GM19467 (cell line): ENCODE measurements around the gene ABCC8.

ENCODE experiments used
- ATAC-seq: cut with Tn5 transposase; IDR thresholded peaks from one replicate; pipeline ENCODE4 v1.9.1; 2021; ENCODE audit warnings: mild to moderate bottlenecking, moderate library complexity; ENCODE audit not compliant: unreplicated experiment

The ABCC8 gene

DNA sequence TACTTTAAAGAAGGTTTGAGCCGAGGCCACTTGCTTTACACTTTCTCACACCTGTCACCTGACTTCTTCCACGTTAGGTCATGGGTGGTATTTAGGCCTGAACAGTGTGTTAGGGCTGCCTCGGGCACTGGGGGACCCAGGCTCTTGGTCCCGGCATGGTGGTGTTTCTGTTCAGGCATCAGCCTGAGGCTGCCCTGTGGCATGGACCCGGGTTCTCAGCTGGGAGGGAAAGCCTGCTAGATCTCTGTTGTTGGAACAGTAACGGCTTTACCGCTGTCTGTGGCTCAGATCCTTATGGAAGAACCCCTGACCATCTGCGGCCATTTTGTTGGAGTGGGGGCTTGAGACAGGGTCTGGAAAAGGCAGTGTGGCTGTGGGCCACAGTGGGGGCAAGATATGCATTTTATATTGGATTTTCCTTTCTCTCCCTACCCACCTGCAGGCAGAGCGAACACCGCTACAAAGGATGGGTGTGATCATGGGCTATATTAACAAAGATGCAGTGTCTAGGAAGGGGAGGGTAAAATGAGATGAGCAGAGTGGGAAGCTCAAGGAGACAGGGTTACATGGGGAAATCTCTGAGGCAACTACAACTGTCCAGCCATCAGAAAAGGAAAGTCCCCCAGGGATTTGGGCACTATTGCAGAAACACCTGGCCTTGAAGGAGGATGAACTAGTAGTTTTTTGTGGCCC is 86.5 kb downstream of the ABCC8 start:
- no peak for ATAC-seq

DNA sequence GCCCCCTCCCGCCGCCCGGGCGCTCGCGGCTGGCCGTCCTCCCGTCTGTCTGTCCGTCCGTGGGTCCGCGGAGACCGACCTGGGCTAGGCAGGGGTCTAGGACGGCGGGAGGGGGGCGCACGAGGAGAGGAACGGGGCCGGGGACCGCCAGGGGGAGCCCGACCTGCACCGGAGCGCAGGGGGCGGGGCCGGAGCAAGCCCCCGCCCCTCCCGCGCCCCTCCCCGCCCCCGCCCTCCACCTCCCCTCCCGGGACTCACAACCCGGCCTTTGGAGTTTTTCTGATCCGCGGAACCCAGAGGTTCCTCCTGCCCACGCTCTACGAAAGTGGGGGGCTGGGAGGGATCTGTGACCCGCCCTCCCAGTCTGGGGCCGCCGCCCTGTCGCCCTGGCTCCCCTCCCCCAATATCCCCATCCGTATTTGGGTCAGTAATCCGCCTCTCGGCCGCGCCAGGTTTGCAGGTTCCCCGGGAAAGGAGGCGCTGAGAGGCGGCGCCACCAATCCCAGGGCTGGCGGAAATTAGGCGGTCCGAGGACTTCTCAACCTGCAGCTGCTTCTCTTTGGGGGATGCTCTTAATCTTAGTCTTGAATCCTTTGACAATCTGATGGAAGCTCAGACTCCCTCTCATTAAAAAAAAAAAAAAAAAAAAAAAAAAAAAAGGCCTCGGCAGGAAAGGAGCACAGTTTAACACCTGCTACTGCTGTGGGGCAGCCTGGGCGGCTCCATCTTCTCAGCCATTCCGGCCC is 87.3 kb downstream of the ABCC8 start:
- ATAC-seq = peak; percentile 54

DNA sequence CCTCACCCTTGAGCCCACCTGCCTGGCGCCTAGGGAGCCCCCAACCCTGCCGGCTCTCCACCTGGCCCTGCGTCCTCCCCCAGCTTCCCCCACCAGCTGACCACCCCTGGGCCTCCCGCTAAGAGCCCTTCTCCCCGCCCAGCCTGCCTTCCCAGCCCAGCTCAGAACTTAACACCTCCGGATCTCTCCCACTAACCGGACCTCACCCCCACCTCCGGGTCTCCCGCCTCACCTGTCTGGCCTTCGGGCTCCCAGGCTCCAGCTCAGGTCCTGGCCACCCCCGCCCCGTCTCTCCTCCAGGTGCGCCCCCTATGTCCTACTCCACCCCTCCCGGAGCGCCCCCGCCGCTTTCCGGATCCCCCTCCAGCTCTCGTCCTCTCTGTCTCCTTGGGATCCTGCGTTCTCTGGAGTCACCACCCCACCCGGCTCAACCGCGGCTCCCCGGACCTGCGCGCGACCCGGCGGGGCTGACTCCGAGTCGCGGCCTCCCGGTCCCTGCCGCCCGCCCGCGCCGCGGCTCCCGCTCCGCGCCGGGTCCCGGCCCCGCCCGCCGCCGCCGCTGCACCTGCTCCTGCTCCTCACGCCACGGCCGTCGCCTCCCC is 87.9 kb downstream of the ABCC8 start, which contains the start of gene KCNJ11:
TSS of gene KCNJ11 (minus strand) at position 51 of the 602 bp plus-strand sequence. CDS start 568 bp downstream, outside the sequence.
- ATAC-seq = peak; percentile 30

DNA sequence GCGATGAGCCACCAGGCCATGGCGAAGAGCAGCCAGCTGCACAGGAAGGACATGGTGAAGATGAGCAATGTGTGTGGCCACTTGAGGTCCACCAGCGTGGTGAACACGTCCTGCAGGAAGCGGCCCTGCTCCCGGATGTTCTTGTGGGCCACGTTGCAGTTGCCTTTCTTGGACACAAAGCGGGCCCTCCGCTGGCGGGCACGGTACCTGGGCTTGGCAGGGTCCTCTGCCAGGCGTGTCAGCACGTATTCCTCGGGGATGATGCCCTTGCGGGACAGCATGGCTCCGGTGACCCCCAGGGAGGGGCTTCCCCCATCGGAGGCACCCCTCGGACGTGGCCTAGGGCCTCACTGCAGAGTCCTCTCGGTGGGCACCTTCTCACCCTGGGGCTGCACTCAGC is 88.8 kb downstream of the ABCC8 start:
- no peak for ATAC-seq

DNA sequence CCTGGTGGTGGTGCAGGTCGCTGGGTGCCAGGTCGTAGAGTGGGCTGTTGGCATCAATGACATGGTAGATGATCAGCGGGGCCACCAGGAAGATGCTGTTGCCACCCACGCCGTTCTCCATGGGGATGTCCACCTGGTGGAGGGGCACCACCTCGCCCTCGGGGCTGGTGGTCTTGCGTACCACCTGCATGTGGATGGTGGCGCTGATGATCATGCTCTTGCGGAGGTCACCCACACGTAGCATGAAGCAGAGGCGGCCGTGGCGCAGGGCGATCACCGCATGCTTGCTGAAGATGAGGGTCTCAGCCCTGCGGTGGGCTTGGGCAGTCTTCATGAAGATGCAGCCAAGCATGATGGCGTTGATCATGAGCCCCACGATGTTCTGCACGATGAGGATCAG is 89.4 kb downstream of the ABCC8 start:
- no peak for ATAC-seq

DNA sequence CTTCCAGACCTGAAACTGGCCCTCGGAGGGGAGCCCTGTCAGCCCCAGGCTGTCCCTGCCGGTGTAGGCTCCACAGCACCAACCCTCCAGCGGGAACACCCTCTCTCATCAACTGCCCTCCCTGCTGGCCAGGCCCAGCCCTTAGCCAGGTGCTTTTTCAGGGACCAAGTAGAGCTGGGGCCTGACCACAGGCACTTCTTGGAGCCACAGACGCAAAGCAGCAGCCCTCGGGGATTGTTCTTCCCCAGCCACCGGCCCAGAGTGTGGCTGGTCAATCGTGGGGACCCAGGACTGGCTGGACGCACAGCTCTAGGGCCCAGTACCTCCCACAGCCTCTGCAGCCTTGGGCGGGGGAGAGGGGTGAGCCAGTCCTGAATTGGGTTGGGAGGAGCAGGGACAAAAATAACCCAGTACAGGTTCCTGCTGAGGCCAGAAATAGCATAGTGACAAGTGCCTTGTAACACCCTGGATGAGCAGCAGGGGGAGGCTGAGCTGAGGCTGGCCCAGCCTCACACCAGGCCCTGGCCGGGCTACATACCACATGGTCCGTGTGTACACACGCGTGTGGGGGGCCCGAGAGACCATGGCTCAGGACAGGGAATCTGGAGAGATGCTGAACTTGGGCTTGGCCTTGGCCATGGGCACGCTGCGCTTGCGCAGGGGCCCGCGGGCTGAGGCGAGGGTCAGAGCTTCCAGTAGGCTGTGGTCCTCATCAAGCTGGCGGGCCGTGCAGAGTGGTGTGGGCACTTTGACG is 90.1 kb downstream of the ABCC8 start:
- ATAC-seq = peak; percentile 49

DNA sequence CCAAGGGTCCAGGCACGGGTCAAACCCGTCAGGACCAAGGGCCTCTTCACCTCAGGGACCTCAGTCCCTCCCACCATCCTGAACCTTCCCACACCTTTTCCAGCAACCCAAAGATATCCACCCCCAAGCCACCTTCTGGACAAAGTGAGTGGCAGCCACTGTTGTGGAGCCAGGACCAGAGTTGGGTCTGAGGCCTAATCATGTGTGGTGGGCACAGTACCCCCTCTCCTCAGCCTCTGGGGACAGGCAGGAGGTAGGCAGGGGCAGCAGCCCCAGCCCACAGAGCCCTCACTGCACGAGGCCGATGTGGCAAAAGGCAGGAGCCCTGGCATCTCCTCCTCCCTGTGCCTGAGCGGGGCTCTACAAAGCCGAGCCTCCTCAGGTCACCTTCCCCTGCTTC is 90.7 kb downstream of the ABCC8 start:
- no peak for ATAC-seq

DNA sequence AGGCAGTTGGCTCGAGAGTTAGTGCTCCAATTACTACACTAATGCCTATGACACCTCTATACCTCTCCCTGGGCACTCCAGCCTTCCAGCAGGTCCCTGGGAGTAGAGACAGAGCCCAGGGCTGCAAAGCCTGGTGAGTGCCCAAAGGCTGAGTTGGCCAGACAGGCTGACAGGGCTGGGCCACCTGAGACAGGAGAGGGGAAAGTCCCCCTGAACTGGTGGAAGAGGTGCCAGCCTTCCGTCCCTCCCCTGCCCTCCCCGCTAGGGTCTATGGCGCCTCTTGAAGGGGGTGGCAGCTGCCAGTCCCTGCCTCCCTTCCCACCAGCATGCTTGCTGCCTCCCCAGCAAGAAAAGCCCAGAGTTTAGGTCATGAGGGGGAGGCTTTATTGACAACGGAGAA is 91.2 kb downstream of the ABCC8 start:
- ATAC-seq = no peak

DNA sequence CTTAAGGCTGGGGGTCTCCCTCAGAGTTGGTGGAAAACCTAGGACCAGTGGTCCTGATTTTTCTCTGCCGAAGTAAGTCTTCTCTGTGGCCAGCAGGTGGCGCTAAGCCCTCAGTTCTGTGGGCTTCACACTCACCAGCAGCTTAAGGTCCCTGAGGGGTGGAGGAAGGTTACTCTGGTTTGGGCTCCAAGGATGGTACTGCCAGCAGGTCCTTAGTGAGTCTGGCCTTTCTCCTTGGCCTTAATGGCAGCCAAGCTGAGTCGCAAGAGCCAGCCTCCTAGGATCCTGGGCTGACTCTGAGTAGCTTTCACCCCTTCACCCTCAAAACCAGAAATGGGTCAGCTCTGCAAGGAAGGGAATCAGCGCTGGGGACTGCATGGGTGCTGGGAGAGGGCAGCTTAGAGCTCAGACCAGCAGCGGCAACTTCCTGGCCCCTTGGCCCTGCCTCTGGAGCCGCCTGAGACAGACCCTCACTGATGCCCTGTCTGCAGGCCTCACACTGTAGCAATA is 92.6 kb downstream of the ABCC8 start:
- peak; percentile 52 for ATAC-seq

DNA sequence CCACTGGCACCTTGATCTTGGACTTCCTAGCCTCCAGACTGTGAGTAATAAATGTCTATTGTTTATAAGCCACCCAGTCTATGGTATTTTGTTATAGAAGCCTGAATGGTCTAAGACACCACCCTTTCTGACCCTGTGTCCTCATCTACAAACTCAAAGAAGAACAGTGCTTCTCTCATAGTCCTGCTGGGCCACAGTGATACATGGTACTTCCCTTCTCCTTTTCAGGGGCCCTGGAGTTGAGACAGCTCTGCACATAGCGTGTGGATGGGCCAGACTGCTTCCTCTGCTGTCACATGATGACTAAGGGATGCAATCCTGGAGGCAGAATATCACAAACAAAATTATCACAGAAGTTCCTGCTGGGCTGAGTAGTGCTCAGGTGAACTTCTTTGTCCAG is 93.2 kb downstream of the ABCC8 start:
- no peak for ATAC-seq

DNA sequence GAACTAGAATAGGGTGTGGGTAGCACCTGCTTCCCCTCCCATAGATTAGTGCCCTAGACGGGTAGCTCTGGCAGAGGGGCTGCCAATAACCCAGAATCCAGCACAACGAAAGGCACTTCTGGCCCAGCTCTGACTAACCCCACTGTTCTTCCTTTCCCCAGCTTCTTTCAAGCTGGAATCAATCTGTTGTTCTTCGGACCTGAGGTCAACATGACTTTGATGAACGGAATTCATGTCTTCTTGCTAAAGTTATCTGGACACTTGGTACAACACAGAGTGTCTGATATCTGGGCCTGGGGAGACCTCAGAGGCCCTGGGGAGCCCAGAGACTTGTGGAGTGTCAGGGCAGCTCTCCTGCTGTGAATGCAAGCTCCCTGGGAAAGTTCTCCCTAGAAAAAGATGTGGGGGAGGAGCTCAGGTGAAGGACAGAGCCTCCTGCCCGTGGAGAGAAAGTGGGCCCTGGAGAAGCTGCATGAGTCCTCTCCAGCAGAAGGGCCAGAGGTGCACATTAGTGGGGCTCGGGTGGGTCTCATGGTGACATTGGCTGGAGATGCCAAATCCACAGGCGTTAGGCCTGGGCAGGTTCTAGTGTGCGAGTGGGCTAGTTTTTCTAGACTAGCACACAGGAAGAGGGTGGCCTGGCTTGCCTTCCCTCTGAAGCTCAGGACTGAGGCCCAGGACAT is 94.5 kb downstream of the ABCC8 start:
- ATAC-seq = no peak

DNA sequence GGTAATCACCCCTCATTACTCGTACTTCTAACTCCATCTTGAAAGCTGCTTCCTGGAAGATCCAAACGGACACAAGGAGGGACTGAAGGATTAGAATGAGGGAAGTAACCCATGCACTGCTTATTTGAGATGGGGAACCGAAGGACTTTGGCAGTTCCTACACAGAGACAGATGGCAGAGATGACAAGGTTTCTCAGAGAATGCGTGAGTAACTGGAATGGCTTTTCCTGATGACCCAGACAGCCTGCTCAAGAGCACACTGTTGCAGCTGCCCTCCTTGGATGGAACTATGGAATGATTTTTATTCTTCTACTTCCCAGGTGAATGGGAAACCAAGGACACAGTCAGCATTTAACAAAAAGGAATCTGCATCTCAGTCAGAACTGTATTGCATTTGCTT is 95.5 kb downstream of the ABCC8 start:
- no peak for ATAC-seq

DNA sequence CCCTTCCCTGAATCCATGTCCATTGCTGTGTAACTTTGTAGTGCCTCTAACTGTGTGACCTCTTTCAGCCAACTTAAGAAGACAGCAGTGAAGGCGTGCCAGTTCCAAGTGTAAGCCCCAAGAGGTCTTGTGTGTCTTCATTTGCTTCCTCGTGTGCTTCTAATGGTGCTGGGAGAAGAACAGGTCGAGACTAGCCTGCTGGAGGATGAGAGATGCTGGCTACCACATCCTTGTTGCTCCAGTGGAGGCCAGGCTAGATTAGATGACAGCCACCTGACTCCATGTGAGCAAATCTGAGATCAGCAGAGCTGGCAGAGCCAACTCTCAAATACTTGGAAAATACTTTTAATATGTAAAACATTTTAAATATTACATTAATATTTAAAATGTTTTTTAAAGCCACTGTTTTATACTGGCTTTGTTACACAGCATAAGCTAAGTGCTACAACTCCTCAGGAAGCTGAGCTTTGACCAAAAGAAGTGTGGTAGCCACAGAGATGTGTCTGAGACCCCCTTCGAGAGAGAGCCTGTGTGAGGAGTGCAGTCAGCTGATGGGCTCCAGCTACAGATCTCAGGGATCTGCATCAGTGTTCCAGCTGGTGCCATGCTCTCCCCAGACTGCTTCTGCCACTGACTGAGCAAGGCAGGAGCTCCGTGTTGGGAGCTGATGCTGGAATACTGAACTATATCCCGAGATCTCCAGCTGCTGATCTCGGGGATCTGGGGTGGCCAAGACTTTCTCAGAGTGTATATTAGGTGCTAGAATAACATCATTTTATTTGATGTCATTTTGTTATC is 97.1 kb downstream of the ABCC8 start:
- no peak for ATAC-seq

DNA sequence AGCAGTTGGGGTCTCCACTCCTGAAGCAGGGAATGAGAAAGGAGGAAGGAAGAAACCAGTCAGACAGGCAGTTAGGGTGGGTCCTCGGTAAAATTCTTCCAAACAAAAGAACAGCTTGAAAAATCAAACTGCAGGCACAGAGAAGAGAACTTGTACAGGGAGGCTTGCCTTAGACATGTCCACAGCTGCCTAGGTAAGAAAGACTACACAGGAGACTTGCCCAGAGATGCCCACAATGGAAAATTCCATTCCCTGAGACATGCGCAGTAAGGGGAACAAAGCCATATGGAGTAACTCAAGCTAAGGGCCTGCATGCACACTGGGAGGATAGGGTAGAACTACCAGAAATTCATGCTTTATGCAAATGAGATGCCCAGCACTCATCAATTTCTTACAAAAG is 98.0 kb downstream of the ABCC8 start:
- ATAC-seq = no peak

DNA sequence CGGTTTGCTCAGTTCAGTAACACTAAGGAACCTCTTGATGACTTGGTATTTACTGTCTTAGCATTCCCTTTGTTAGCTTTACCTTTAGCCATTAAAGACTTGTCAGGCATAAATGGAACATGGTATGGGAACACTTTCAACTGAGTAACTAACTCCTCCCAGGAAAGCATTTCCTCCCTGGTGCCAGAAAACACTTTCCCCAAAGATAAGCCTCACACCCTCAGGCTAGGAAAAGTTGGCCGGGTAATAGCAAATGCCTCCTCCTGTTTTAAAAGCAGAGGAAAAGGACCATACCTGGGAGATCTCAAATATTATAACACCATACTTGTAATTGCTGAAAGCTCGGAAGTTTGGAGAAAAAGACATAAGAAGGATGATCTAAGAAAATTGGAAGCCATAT is 100.2 kb downstream of the ABCC8 start:
- ATAC-seq = no peak

DNA sequence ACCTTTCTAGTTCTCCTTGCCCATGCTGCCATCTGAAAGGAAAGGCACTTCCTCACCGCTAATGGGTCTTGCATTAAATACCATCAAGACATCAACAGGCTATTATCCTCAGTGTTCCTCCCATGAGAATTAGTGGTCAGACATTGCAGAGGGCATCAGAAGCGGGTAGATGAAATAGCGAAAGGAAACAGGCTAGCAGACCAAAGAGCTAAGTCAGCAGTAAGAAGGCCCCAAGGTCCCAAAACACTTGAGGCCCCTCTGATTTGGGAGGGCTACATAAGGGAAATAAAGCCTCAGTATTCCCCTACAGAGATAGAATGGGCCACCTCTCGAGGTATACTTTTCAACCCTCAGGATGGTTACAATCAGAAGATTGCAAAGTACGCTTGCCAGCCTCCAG is 101.1 kb downstream of the ABCC8 start:
- ATAC-seq = no peak

DNA sequence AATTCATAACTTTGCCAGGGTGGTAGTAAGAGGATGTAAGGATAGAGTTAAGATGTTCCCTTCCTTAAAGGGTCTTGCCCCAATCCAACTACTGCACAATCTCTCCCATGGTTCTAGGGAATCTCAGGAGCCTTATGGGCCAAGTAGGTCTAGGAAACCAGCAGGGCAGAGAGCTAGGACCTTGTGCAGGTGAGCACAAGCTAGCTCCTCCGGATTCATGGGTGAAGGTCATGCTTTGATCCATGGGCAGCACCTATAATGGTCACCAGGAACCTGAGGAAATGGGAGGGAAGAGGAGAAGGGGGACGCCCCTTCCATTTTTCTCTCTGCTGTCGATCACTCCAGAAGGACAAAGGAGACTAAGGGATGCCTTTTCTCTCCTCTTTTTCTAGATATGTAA is 105.0 kb downstream of the ABCC8 start:
- no peak for ATAC-seq

DNA sequence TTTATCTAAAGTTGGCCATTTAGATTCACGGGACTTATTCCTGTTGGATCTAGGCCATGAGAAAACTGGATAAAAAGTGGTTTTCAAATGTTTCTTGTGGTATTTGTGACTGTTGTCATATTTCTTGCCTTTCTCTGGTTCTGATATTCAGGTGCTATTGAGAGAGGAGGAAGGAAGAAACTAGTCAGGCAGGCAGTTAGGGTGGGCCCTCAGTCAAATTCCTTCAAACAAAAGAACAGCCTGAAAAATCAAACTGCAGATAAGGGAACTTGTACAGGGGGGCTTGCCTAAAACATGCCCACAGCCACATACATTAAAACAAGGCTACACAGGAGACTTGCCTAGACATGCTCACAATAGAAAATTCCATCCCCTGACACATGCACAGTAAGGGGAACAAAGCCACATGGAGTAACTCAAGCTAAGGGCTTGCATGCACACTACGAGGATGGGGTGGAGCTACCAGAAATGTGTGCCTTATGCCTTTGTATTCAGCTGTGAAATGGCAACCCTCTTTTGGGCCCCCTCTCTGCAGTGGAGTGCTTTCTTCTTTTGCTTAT is 106.9 kb downstream of the ABCC8 start:
- no peak for ATAC-seq

DNA sequence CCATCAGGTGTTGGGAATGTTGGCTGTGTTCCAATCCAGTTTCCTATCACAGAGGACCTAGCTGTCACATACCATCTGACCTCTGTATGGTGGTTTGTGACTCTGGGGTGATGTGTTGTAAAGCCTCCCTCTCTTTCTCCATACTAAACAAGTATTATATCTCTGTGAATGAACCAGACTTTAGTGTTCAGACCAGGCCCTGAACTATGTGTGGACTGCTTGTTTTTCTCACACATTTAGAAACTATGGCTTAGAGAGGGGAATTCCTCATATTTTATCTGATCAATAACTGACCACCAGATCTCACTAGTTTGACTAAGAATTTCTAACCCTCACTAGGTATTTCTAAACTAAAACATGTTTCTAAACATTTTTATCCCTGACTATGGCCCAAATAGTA is 107.6 kb downstream of the ABCC8 start:
- no peak for ATAC-seq

DNA sequence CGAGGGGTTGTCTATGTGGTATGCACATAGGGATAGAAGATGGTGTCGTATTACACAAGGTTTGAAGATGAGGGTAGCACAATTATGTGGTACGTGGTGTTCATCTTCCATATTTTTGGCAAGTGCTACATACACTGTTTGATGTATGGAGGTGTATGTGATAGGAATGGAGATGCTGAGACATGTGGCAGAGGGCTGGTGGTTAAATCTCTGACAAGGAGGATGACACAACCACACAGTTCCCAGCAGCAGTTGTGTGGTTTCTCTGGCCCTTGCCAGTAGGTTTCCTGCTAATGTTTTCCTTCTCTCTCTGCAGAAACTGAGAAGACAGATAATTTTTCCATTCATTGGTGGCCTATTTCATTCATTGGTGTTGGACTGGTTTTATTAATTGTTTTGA is 108.1 kb downstream of the ABCC8 start:
- ATAC-seq = no peak
